Measurements from ENCODE around the gene OPRM1.

GRCh38 chr6:153997221-153997620 lies 41.8 kb upstream of the OPRM1 start:
- TF ChIP-seq CTCF (IDR thresholded peaks at IDR 0.05), result no peak
- no peak for TF ChIP-seq REST (IDR thresholded peaks at IDR 0.05; ENCODE audit: insufficient read depth in 1 of 2, low read depth in 2 of 2, low read length in 1 of 2)
- no peak for TF ChIP-seq POLR2AphosphoS5 (IDR thresholded peaks at IDR 0.05; ENCODE audit: low read depth, low read length)
- no peak for TF ChIP-seq SIN3A (IDR thresholded peaks at IDR 0.05; ENCODE audit: borderline replicate concordance, insufficient read depth, low read depth, low read length)
- TF ChIP-seq TCF7L2 (IDR thresholded peaks at IDR 0.05; ENCODE audit: low read depth, low read length), result no peak
